Lung (tissue), 4 donors: ENCODE measurements around the gene ACACB. TPM values are rescaled to one million over a fixed set of nuclear protein-coding genes. Genes with fewer than 3 reads are reported as not detected.

Source experiments
- polyA plus RNA-seq, 2 donors: library from polyadenylated mRNA; stranded (reverse); fragments of 200-250 nt; gene quantifications; one replicate each; pipeline ENCODE4 v1.2.1, GENCODE V29; 2013
- total RNA-seq, 2 donors: library from RNA; depleted of rRNA in 1 of 2; stranded (reverse); fragments of >200 nt in 1 of 2; gene quantifications; one replicate each; pipeline ENCODE4 v1.2.1, GENCODE V29; 2014 to 2021
- donor health status: Bipolar disorder and iron deficiency.
- donor health status: healthy.
- donor health status: DM: yes; HTN: yes; CAD: no.

The ACACB gene
- total and polyA plus RNA-seq, 4 donors, result 2.9 to 24.5 (median 18.2) TPM

Other genes with a start within 250 kb of the ACACB start
- gene DAO, start 236.5 kb upstream of the ACACB start, total RNA-seq, result not detected
- under 1 TPM in 1 of 2 donors, not detected in 1; 0.08 TPM for gene DAO, start 236.5 kb upstream of the ACACB start, polyA plus RNA-seq
- gene SVOP, start 95.5 kb upstream of the ACACB start, total RNA-seq, result under 1 TPM in 1 of 2 donors, not detected in 1; 0.11 TPM
- gene SVOP, start 95.5 kb upstream of the ACACB start, polyA plus RNA-seq, result not detected
- gene USP30, start 64.0 kb upstream of the ACACB start, total RNA-seq, result 10 to 100 TPM in 1 of 2 donors, 1 to 10 TPM in 1; 8.8 to 17.9 TPM
- 1 to 10 TPM; 6.5 to 7.2 TPM for gene USP30, start 64.0 kb upstream of the ACACB start, polyA plus RNA-seq
- gene ALKBH2, start 23.1 kb upstream of the ACACB start, total RNA-seq, result 10 to 100 TPM; 10.7 to 18.2 TPM
- 10 to 100 TPM; 20.0 to 42.5 TPM for gene ALKBH2, start 23.1 kb upstream of the ACACB start, polyA plus RNA-seq
- gene UNG, start 19.0 kb upstream of the ACACB start, total RNA-seq, result 10 to 100 TPM; 17.2 to 17.8 TPM
- gene UNG, start 19.0 kb upstream of the ACACB start, polyA plus RNA-seq, result 10 to 100 TPM; 11.8 to 12.5 TPM
- under 1 TPM; 0.25 to 0.26 TPM for gene FOXN4, start 192.7 kb downstream of the ACACB start, total RNA-seq
- gene FOXN4, start 192.7 kb downstream of the ACACB start, polyA plus RNA-seq, result under 1 TPM; 0.04 to 0.06 TPM
- under 1 TPM in 1 of 2 donors, not detected in 1; 0.15 TPM for gene MYO1H, start 231.3 kb downstream of the ACACB start, total RNA-seq
- gene MYO1H, start 231.3 kb downstream of the ACACB start, polyA plus RNA-seq, result under 1 TPM; 0.06 to 0.09 TPM